HG02588 (cell line): Measurements from ENCODE around the gene PDZK1IP1.
"Not testable (repeated sequence)": the region's sequence is repeated elsewhere in the genome, so short reads cannot be mapped to it uniquely, and the experiment has no call there.

ENCODE experiments used
- ATAC-seq: cut with Tn5 transposase; IDR thresholded peaks from one replicate; pipeline ENCODE4 v1.9.1; 2021; ENCODE audit warnings: mild to moderate bottlenecking, moderate library complexity; ENCODE audit not compliant: unreplicated experiment

The PDZK1IP1 gene

DNA sequence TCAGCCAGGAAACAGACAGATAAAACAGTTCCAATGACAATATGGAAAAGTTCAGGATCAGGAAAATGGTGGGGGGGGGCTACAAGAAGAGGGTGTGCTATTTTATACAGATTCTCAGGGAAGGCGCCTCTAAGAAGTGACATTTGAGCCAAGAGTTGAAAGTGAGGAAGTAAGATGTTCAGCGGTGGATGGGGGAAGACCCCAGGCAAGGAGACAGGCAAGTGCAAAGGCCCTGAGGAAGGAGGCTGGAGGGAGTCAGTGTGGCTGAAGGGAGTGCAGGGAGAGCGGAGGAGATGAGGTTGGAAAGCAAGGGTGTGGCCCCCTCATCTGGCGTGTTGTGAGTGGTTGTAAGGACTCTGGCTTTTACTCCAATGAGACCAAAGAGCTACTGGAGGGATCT lies 8.4 kb upstream of the PDZK1IP1 start:
- ATAC-seq: no peak

DNA sequence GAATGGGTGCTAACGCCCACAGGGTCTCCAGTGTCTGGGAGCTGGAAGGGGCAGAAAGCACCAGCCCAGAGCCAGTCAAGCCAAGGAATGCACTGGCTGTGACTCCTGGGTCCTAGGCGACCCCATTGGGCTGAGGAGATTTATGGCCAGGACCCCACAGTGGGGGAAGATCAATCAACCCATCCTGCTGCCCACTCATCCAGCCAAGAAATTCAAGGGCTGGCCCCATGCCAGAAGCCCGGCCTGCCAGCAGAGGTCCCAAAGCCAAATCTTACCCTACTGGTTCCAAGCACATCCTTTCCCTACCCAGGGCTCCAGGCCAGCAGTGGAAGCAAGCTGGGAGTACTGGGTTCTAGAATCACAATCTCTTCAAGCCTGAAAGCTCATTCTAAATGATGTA lies 6.8 kb upstream of the PDZK1IP1 start:
- no peak for ATAC-seq

DNA sequence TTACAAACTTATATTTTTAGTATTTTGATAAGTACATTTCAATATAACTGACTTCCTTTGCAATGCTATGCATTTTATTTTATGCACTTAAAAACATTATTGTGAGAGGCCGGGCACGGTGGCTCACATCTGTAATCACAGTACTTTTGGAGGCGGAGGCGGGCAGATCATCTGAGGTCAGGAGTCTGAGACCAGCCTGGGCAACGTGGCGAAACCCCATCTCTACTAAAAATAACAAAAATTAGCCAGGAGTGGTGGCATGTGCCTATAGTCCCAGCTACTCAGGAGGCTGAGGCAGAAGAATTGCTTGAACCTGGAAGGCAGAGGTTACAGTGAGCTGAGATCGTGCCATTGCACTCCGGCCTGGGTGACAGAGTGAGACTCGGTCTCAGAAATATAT lies 6.1 kb upstream of the PDZK1IP1 start:
- ATAC-seq: not testable (repeated sequence)

DNA sequence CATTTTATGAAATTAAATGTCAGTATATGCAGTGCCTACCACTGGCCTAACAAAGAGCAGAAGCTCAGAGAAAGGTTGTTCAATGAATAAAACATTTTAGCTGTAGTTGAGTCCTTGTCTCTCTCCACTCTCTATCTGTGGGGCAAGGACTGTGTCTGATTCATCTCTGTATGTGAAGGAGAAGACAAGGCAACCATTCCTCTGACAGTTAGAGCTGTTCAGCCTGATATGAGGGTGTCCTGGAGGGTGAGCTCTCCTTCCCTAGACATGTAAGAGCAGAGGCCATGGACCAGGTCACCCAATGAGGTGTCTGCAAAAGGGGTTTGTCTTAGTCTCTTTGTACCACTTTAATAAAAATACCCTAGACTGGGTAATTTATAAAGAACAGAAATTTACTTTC lies 4.5 kb upstream of the PDZK1IP1 start:
- no peak for ATAC-seq

DNA sequence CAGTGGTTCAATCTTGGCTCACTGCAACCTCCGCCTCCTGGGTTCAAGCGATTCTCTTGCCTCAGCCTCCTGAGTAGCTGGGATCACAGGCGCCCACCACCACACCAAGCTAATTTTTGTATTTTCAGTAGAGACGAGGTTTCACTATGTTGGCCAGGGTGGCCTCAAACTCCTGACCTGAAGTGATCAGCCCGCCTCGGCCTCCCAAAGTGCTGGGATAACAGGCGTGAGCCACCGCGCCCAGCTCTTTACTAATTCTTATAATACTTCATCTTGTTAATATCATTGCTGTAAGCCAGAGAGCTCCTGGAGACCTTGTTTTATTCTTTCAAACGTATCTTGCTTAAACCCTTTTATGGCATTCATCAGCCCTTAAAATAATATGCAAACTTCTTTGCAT lies 3.7 kb upstream of the PDZK1IP1 start:
- not testable (repeated sequence) for ATAC-seq

DNA sequence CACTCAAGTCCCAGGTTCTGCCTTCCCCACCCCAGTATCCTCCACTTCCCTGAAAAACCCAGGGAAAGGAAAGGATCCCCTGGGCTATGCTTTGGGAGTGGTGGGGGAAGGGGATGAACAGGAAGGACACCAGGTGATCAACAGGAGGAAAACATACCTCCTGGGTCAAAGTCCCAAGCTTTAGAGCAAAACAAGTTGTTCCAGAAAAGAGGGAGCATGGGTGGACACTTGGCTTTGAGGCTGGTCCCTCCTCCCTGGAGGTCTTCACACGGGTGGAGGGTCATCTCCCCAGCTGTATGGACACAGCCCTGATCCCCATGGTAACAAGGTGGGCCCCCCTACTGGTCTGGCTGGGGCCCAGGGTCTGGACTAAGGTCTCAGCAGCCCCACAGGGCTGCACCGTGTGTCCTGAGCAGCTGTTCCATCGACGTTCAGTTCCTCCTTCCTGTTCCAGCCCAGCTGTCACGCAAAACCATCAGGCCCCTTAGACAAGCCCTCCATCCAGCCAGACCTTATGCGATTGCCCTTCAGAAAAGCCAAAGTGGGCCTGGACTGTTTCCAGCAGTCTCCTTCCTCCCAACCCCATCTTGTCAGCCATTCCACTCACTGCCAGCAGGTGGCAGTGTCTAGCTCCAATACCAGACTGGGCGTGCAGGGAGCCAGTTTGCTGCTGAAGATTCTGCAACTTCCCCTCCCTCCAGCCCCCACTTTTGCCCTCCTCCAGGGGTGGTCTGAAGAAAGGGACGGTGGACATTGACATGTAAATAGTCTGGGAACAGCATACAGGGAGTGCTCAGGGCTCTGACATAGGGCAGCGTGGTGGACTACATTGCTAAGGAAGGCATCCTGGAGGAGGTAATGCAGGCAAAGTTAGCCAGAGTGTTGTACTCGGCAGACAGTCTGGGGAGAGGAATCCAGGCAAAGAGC lies 2.9 kb upstream of the PDZK1IP1 start:
- peak; percentile 63 for ATAC-seq

DNA sequence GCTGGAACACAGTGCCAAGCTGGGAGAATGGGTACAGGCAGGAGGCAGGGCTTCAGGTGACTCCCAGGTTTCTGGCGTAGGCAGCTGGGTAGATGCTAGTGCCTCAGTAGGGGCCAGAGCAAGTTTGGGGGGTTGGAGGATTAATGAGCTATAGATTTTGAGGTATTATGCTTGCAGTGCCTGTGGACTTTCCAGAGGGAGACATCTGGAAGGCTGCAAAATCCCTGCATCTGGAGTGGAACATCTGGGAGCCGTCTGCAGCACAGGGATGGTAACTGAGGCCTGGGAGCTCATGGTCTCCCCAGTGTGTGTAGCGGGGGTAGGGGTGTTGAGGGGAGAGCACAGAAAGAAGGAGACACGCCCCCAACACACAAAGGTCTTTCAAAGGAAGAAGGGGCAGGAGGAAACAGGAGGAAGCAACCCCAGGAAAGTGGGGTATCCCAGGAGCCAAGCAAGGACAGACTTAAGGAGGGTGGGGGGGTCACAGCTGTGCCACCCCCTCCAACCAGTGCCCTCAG lies 2.2 kb upstream of the PDZK1IP1 start:
- ATAC-seq: no peak

DNA sequence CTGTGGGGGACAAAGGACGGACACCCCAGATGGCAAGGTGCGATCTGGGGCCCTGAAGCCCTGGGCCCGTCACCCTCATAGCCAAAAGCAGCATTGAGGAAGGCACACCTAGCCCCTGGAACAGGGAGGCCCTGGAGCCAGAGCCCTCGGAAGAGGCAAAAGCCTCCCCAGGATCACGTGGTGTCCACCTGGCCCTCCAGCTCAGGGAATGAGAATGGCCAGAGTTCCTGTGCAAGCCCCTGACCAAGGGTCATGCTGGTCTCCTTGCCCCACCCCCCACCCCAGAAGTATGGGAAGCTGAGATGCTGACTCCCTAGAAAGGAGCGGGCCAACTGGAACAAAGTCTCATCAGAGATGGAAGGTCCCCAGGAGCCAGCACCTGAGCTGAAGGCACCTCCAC lies 1.0 kb upstream of the PDZK1IP1 start:
- no peak for ATAC-seq

DNA sequence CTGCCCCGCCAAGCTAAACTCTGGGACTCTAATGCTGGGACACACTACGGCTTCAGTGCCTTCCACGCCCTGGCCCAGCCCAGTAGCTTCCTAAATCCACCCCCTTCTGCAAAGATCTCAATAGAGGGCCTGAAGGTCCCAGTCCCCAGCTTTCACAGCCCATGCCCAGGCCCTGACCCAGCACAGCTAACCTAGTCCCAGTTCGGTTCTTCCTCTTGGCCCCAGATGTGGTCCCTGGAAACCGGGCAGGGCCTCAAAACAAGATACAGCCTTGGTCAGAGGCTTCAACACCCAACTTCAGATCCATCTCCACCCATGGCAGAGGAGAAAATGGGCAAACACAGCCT lies 646 bp upstream of the PDZK1IP1 start:
- ATAC-seq: no peak

DNA sequence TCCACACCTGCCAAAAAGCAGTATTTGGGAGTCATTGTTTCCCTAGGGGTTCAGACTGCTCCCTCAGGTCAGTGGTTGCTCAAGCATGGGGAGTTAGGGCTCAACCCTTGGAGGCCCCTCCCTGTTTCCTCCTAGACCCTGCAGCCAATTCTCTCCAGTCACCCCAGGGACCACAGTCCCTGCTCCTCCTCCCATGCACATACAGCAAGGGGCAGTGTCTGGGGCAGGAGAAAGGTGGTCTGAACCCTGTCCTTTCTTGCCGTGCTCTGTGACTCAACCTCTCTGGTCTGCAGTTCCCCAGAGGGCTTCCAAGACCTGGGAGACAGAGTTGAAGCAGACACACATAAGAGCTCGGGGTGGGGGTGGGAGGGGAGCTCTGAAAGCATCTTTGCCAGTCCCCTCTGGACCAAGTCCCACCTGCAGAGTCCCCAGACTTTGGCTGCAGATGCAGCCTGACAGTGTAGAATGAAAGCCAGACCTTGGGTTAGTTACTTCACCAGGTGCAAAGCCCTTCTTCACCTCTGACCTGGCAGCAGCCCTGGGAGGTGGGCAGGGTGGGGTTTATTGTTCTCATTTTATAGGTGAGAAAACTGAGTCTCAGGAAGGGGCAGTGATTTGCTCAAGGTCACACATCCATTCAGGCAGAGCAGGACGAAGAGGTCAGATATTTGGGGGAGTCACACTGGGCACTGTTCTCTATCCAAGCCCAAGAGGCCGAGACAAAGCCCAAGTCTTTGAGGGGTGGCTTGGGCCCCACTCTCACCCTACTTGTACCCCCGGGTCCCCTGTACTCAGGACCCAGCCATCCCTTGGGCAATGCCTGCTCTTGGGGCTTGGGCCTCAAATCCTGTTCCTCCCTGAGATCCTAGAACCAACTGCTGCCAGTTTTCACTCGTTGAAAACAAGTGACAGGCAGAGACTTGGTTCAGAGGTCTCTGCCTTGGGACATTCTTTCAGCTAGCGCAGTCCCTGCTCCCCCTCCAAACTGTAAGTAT lies 748 bp downstream of the PDZK1IP1 start:
- no peak for ATAC-seq

DNA sequence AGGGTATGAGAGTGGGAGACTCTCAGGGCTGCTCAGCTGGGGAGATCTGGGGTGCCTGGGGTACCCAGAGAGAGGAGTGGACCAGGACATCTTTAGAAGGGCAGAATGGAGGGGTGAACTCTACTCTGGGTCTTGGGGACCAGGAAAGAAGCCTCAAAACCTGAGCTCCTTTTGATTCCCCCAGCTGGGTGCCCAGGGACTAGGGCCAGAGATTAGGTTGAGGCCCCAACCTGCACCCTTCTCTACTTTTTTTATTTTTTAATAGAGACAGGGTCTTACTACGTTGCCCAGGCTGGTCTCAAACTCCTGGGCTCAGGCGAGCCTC lies 1.9 kb downstream of the PDZK1IP1 start:
- no peak for ATAC-seq

DNA sequence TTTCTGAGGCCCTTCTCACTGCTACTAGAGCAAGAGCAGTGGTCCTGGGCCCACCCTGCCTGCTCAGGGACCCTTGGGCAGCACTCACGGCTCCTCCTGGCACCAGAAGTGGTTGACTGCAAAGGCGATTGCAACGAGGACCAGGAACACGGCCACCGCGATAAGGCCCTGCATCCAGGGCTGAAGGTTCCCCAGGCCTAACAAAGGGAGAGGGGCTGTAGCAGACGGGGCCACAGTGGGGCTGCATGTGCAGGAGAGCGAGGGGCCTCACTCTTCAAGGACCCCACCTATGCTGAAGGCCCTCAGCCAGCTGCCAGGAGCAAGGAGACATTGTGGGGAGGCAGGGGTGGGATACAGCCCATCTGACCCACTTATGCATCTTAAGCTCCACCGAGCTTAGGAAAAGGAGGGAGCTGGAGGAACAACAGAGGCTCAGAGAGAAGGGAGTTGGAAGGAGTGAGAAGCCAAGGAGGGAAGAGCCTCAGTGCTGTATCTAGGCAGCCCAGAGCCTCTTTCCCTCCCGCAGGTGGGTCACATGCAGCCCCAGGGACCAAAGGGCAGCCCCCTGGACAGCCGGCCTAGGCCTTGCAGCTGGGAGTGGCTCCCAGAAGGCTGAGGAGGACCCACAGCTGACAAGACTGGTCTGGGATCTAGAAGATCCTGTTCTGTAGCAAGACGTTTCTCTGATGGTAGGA lies 2.5 kb downstream of the PDZK1IP1 start:
- no peak for ATAC-seq

DNA sequence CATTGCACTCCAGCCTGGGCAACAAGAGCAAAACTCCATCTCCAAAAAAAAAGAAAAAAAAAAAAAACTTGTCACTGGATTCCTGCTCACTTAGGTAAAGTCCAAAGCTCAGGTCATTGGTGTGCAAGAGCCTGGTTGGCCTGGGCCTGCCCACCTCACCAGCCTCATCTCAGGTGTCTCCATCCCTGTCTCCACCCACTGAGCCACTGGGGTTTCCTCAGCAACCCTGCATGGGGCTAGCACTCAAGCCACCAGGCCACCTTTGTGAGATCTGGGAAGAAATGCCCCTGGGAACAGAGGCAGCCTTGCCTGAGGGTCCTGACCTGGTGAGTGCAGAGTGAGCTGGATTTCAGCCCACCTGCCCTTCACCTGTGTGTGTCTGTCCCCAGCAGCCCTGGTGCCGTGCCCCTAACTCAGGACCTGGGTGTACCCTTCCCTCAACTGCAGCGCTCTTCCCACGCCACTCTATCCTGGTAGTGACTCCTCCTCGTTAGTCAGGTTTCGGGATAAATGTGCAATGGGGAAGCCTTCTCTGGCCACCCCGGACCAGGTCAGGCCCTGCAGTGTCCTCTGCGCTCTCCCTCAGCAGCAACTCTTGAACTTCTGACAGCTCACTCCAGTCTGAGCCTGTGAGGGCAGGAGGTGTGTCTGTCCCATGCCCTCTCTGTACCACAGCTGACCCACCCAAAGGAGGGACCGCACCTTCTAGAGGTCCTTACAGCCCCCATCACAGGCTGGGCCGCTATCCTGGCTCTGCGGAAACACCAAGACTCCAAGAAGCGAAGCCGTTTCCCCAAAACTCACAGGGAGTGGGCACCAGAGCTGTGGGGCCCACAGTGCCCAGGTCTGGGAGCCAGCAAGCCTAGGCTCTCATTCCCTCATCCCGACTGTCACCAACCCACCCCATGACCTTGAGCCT lies 3.3 kb downstream of the PDZK1IP1 start:
- no peak for ATAC-seq

DNA sequence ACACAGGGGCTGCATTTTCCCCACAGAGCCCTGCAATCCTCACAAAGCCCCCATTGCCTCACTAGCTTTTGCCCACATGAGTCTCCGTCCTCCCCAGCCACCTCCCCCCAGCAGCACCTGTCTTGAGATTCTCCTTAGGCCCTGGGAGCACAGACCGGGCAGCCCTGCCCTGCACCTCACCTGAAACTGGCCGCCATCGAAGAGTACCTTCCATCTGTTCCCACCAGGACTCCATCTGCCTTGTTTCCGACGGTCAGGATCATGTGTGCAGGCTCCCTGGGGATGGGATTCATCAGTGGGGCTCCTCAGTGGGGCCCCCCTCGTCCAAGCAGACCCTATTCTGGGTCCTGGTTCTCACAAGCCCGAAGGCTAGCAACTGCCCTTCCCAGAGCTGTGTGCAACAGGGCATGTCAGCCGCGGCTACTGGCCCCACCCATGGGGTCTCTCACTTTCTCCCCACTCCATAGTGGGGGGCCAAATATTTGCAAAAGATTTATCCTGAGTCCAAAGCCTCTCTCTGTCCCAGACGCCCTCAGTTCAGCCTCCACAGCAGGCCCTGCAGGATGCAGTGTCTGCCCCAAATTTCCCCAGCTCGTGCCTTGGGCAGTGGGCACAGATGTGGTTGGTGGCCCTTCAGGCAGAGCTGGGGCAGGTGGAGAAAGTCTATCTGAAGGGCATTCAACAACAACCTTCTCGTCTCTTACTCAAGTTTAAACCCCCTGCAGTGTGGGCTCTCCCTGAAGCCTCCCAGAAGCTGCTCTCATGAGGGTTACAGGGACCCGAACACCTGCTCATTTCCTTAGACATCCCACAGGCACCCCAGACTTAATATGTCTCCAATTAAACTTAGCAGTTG lies 4.8 kb downstream of the PDZK1IP1 start:
- no peak for ATAC-seq

DNA sequence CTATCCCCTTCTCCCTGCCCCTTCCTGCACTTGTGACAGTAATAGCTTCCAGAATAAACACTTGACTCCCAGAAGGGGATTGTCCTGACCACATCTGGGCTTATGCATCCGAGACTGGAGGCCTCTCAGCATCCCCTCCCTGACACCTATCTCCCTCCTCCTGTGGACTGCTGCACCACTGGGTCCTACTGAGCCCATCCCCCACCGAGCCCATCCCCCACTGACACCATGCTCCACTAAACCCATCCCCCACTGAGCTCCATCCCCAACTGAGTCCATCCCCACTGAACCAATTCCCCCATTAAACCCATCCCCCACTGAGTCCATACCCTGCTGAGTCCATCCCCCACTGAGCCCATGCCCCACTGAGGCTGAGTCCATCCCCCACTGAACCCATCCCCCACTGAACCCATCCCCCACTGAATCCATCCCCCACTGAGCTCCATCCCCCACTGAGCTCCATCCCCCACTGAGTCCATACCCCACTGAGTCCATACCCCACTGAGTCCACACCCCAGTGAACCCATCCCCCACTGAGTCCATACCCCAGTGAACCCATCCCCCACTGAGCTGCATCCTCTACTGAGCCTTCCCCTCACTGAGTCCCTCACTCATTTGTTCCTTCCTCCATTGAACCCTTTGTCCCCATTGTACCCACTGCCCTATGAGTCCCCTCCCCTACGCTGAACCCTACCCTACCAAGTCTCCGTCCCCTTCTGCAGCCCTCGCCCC lies 5.6 kb downstream of the PDZK1IP1 start:
- no peak for ATAC-seq

DNA sequence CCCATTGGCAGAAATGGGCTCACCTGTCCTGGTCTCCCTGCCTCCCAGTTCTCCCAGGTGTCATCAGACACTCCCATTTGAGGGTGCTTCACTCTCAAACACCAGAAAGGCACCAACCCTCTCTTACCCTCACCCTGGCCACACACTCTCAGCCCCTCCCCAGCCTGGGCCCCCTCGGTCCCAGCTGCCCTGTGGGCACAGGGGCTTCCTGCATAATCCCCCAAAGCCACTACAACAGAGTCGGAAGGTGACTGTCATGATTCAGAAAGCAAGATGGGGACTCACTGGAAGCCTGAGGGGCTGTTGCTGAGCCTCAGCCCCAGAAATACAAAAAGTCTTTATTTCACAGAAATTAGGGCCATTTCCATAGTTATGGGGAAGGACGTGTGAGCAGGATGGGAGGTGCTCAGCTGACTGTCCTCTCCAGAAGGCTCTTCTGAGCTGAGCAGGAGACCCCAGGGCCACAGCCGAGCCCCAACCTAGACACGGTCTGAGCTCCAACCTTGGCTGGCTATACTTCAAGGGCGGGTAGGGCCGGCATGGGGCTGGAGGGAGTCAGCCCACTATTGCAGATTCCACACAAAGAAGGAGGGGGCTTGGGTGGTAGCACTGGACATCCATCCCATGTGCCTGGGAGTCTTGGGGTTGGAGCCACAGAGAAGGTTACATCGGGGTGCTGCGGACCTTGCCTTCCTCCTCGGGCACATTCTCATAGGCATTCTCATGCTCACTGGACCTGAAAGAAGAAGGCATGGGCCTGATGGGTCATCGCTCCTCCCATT lies 6.3 kb downstream of the PDZK1IP1 start:
- ATAC-seq: no peak

DNA sequence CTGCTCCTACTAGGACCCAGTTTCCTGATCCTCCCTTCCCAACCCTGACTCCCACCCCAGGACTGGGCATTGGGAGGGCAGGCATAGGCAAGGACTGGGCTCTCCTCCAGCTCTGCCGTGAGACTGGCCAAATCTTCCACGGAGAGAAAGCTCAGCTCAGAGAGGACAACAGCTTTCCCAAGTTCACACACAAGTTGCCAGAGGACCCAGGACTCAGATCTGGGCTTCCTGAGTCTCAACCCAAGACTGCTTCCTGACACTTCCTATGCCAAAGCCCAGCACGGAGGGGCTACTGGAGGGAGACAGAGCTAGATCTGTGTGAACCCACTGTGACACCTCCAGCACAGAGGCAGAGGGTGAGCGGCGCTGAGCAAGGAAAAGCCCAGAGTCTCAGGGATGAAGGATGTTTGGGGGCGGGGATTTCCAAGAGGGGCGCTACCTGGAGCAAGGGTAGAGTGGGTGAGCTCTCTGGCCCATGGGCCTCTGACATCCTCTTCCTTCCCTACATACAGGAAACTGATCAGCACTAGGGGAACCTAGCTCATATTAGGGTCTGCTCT lies 7.1 kb downstream of the PDZK1IP1 start:
- ATAC-seq: no peak
